GM21447 (cell line): Measurements from ENCODE around the gene GON7.
"Not testable (repeated sequence)": the region's sequence is repeated elsewhere in the genome, so short reads cannot be mapped to it uniquely, and the experiment has no call there.

ENCODE experiments used
- ATAC-seq: cut with Tn5 transposase; IDR thresholded peaks from one replicate; pipeline ENCODE4 v1.9.1; 2021; ENCODE audit not compliant: unreplicated experiment

GON7 gene

GRCh38 chr14:93200553-93200952 lies 6.3 kb downstream of the GON7 start:
- no peak for ATAC-seq

GRCh38 chr14:93199031-93199430 lies 7.8 kb downstream of the GON7 start:
- no peak for ATAC-seq

GRCh38 chr14:93195316-93195999 lies 11.4 kb downstream of the GON7 start:
- no peak for ATAC-seq

- no peak for ATAC-seq
Observed at GRCh38 chr14:93186956-93187355, 19.9 kb downstream of the GON7 start.

GRCh38 chr14:93186466-93186865 lies 20.4 kb downstream of the GON7 start:
- ATAC-seq = no peak

GRCh38 chr14:93185349-93185720 lies 21.5 kb downstream of the GON7 start:
- ATAC-seq = no peak

GRCh38 chr14:93184391-93185348 lies 22.2 kb downstream of the GON7 start, which contains the start of the genes LYSET and MOAP1:
Gene LYSET, plus strand, starts transcription at chr14:93185317. Its CDS starts 89 bp downstream, at chr14:93185406.
Gene MOAP1, minus strand, starts transcription at chr14:93184897. Its CDS starts 655 bp downstream, at chr14:93184242.
- ATAC-seq = peak; percentile 84

GRCh38 chr14:93183596-93184317 lies 23.1 kb downstream of the GON7 start:
- ATAC-seq = no peak

- no peak for ATAC-seq
Observed at GRCh38 chr14:93175492-93175891, 31.4 kb downstream of the GON7 start.

GRCh38 chr14:93174731-93175130 lies 32.1 kb downstream of the GON7 start:
- not testable (repeated sequence) for ATAC-seq

- ATAC-seq = no peak
Observed at GRCh38 chr14:93173943-93174395, 32.9 kb downstream of the GON7 start.

- no peak for ATAC-seq
Observed at GRCh38 chr14:93171376-93171775, 35.5 kb downstream of the GON7 start.

- ATAC-seq = not testable (repeated sequence)
Observed at GRCh38 chr14:93170141-93170540, 36.7 kb downstream of the GON7 start.

- ATAC-seq = not testable (repeated sequence)
Observed at GRCh38 chr14:93169619-93170018, 37.2 kb downstream of the GON7 start.

GRCh38 chr14:93168610-93169009 lies 38.3 kb downstream of the GON7 start:
- not testable (repeated sequence) for ATAC-seq

GRCh38 chr14:93165271-93166265 lies 41.3 kb downstream of the GON7 start:
- ATAC-seq = not testable (repeated sequence)

GRCh38 chr14:93163564-93163963 lies 43.3 kb downstream of the GON7 start:
- ATAC-seq = no peak

- no peak for ATAC-seq
Observed at GRCh38 chr14:93161411-93161940, 45.4 kb downstream of the GON7 start.

GRCh38 chr14:93160353-93160801 lies 46.5 kb downstream of the GON7 start:
- ATAC-seq = no peak
